HepG2 (cell line): ENCODE results near the gene NOXO1.

ENCODE experiments used
- CREB3 ChIP-seq: sonication (generic); formaldehyde crosslinking; IDR thresholded peaks from 2 replicates; pipeline ENCODE4 v1.5.0; 2020; ENCODE audit warnings: missing genetic modification reagents
- HCFC1 ChIP-seq: fragments of 150-350 bp; IDR thresholded peaks from 2 replicates; pipeline ENCODE4 v1.6.1; 2014; ENCODE audit warnings: low read depth, low read length
- NR3C1 ChIP-seq: sonication (generic); formaldehyde crosslinking; IDR thresholded peaks from 2 replicates; pipeline ENCODE4 v1.4.0; 2020; ENCODE audit warnings: missing genetic modification reagents
- PAX8 ChIP-seq: sonication (generic); formaldehyde crosslinking; IDR thresholded peaks from 2 replicates; pipeline ENCODE4 v1.8.0; 2022; ENCODE audit warnings: mild to moderate bottlenecking, missing genetic modification reagents, borderline replicate concordance
- POLR2A ChIP-seq, 2 experiments: IDR thresholded peaks; 2 replicates each; pipeline ENCODE4 v1.6.1; 2011; ENCODE audit warnings: low read depth in 2 of 2, low read length in 2 of 2, mild to moderate bottlenecking in 1 of 2, moderate library complexity in 1 of 2; ENCODE audit not compliant: insufficient read depth in 1 of 2
- TCF7 ChIP-seq: sonication (generic); IDR thresholded peaks from 2 replicates; pipeline ENCODE4 v1.6.1; 2016; ENCODE audit warnings: antibody characterized with exemption, low read depth
- ZNF101 ChIP-seq: sonication (generic); formaldehyde crosslinking; IDR thresholded peaks from 2 replicates; pipeline ENCODE4 v1.4.0; 2020; ENCODE audit warnings: mild to moderate bottlenecking, low read depth, missing genetic modification reagents, borderline replicate concordance

GRCh38 chr16:1987198-1987597, 5.9 kb upstream of the NOXO1 start:
- TF ChIP-seq ZNF101 (CRISPR knock-in tag): no peak
- TF ChIP-seq POLR2A (IDR thresholded peaks at IDR 0.05; ENCODE audit: insufficient read depth in 1 of 2, low read depth in 2 of 2, low read length in 2 of 2): no peak
- TF ChIP-seq NR3C1 (CRISPR knock-in tag): no peak
- TF ChIP-seq CREB3: no peak
- no peak for TF ChIP-seq TCF7
- TF ChIP-seq PAX8 (CRISPR knock-in tag): no peak
- no peak for TF ChIP-seq HCFC1
